Lower lobe of right lung (tissue), 2 donors: Measurements from ENCODE around the gene ITPR1. TPM values are rescaled to one million over a fixed set of nuclear protein-coding genes. Genes with fewer than 3 reads are reported as not detected.

ENCODE experiments used
- ATAC-seq, 2 donors: fragments of 200-7000 bp; cut with Tn5 transposase; one replicate each; pipeline ENCODE4 v1.9.1; 2020 to 2022; ENCODE audit warnings: mild to moderate bottlenecking in 2 of 2, moderate library complexity in 2 of 2
- DNase-seq: peaks from one replicate; pipeline ENCODE4 v3.0.0-alpha.2; 2020
- H3K27ac ChIP-seq: fragments of 200-600 bp; one replicate; pipeline ENCODE4 v1.8.0; 2022
- H3K27me3 ChIP-seq: fragments of 200-600 bp; one replicate; pipeline ENCODE4 v1.8.0; 2022; ENCODE audit warnings: low read depth
- H3K36me3 ChIP-seq: fragments of 200-600 bp; one replicate; pipeline ENCODE4 v1.8.0; 2022; ENCODE audit warnings: mild to moderate bottlenecking
- H3K4me1 ChIP-seq: fragments of 200-600 bp; one replicate; pipeline ENCODE4 v1.8.0; 2022
- H3K4me3 ChIP-seq: fragments of 200-600 bp; one replicate; pipeline ENCODE4 v1.8.0; 2022; ENCODE audit warnings: mild to moderate bottlenecking
- H3K9me3 ChIP-seq: fragments of 200-600 bp; one replicate; pipeline ENCODE4 v1.8.0; 2022
- intact Hi-C: fragments of 100-400 bp; cut with DNase I; formaldehyde crosslinking; loops from one replicate; pipeline ENCODE4 v1.11.0; 2022
- total RNA-seq: library from RNA; stranded (reverse); fragmentation: NEBNext Ultra II Directional; extraction: Animal tissue kit (Norgen Biotek cat#: 25700); gene quantifications from one replicate; pipeline ENCODE4 v1.2.1, GENCODE V29; 2021
- TF ChIP-seq, protein P1 (sequence below): fragments of 200-600 bp; IDR thresholded peaks from one replicate; pipeline ENCODE4 v1.8.0; 2022; ENCODE audit warnings: antibody characterized with exemption, mild to moderate bottlenecking
- donor health status: DM: no; HTN: yes; CAD: no; lungs with severe emphysema.

The ITPR1 gene
- total RNA-seq, 1 donor from 2014 or later: 69.1 TPM

- peaks cover 17% of the 10 kb centered on the region for H3K4me1 ChIP-seq
- DNase-seq (no peak), ATAC-seq (peak in 1 of 2 donors; percentile 23)
- no peak overlapping the region for H3K4me3 ChIP-seq
- H3K27ac ChIP-seq: peak overlapping the region; percentile 31
- H3K9me3 ChIP-seq: peaks cover 9% of the 10 kb centered on the region
- intact Hi-C loops: no loop called here
- peaks cover 39% of the 10 kb centered on the region for H3K36me3 ChIP-seq
- TF ChIP-seq, protein P1, sequence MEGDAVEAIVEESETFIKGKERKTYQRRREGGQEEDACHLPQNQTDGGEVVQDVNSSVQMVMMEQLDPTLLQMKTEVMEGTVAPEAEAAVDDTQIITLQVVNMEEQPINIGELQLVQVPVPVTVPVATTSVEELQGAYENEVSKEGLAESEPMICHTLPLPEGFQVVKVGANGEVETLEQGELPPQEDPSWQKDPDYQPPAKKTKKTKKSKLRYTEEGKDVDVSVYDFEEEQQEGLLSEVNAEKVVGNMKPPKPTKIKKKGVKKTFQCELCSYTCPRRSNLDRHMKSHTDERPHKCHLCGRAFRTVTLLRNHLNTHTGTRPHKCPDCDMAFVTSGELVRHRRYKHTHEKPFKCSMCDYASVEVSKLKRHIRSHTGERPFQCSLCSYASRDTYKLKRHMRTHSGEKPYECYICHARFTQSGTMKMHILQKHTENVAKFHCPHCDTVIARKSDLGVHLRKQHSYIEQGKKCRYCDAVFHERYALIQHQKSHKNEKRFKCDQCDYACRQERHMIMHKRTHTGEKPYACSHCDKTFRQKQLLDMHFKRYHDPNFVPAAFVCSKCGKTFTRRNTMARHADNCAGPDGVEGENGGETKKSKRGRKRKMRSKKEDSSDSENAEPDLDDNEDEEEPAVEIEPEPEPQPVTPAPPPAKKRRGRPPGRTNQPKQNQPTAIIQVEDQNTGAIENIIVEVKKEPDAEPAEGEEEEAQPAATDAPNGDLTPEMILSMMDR: no peak
- no peaks in the 10 kb centered on the region for H3K27me3 ChIP-seq
Observed at GRCh38 chr3:4813909-4814304, 320.8 kb downstream of the ITPR1 start.

GRCh38 chr3:4814305-4814903 lies 321.3 kb downstream of the ITPR1 start:
- H3K27ac ChIP-seq: peak overlapping the region; percentile 36
- DNase-seq: peak; percentile 60
- peak; percentile 66 to 76 for ATAC-seq
- peaks cover 44% of the 10 kb centered on the region for H3K36me3 ChIP-seq
- intact Hi-C loops: no loop called here
- H3K4me1 ChIP-seq: peaks cover 17% of the 10 kb centered on the region
- H3K27me3 ChIP-seq: no peaks in the 10 kb centered on the region
- TF ChIP-seq, protein P1: no peak
- peaks cover 9% of the 10 kb centered on the region for H3K9me3 ChIP-seq
- no peak overlapping the region for H3K4me3 ChIP-seq

GRCh38 chr3:4814904-4815574 lies 321.9 kb downstream of the ITPR1 start:
- H3K4me1 ChIP-seq: peaks cover 17% of the 10 kb centered on the region
- TF ChIP-seq, protein P1: no peak
- peak overlapping the region; percentile 36 for H3K27ac ChIP-seq
- DNase-seq (no peak), ATAC-seq (no peak)
- no peaks in the 10 kb centered on the region for H3K27me3 ChIP-seq
- H3K4me3 ChIP-seq: no peak overlapping the region
- intact Hi-C loops: no loop called here
- peaks cover 46% of the 10 kb centered on the region for H3K36me3 ChIP-seq
- H3K9me3 ChIP-seq: peaks cover 9% of the 10 kb centered on the region

DNA sequence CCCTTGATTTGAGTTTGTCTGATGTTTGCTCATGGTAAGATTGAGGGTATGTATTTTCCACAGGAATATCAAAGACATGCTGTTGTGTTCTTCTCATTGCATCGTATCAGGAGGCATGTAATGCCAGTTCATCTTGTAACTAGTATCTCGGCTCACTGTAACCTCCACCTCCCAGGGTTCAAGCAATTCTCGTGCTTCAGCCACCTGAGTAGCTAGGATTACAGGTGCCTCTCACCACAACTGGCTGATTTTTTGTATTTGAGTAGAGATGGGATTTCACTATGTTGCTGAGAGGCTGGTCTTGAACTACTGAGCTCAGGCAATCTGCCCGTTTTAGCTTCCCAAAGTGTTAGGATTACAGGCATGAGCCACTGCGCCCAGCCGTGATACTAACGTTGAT lies 323.2 kb downstream of the ITPR1 start:
- ATAC-seq: no peak
- Histone ChIP-seq H3K9me3 (peaks cover 9% of the 10 kb centered on the region), H3K36me3 (peaks cover 56% of the 10 kb centered on the region), H3K4me3 (no peak overlapping the region), H3K4me1 (peaks cover 17% of the 10 kb centered on the region), H3K27ac (no peak overlapping the region), H3K27me3 (no peaks in the 10 kb centered on the region)
- TF ChIP-seq, protein P1: no peak
- intact Hi-C loops: no loop called here
- DNase-seq: no peak

GRCh38 chr3:4816718-4817117 lies 323.6 kb downstream of the ITPR1 start:
- ATAC-seq: no peak
- intact Hi-C loops: no loop called here
- peaks cover 9% of the 10 kb centered on the region for H3K9me3 ChIP-seq
- no peak for DNase-seq
- H3K4me1 ChIP-seq: peaks cover 17% of the 10 kb centered on the region
- TF ChIP-seq, protein P1: no peak
- H3K27me3 ChIP-seq: no peaks in the 10 kb centered on the region
- no peak overlapping the region for H3K4me3 ChIP-seq
- H3K27ac ChIP-seq: no peak overlapping the region
- peaks cover 60% of the 10 kb centered on the region for H3K36me3 ChIP-seq
